Caco-2 (cell line): ENCODE results near the gene CXCL10. TPM values are rescaled to one million over a fixed set of nuclear protein-coding genes. Genes with fewer than 3 reads are reported as not detected.

ENCODE experiments used
- BruUV-seq: library from RNA; stranded (reverse); fragments of 400-500 nt; replicated peaks from 2 replicates; lab custom pipeline; 2021; lab: Mats Ljungman, UMichigan
- CTCF ChIA-PET: fragments of 300-600 bp; sonication (Branson Sonifier 250); formaldehyde crosslinking; loops from one replicate; lab custom pipeline; 2022; ENCODE audit warnings: antibody characterized with exemption; lab: Charles Lee
- POLR2A ChIA-PET: fragments of 300-600 bp; sonication (Branson Sonifier 250); formaldehyde crosslinking; loops from one replicate; lab custom pipeline; 2022; ENCODE audit warnings: antibody characterized with exemption; lab: Charles Lee
- DNase-seq, 2 experiments: peaks; one replicate each; pipeline versions ENCODE4 v3.0.0 to v3.0.0-alpha.2; 2020 to 2022
- H3K27me3 ChIP-seq: replicated peaks from 2 replicates; pipeline ENCODE4 v1.6.0; 2011; ENCODE audit warnings: low read length; ENCODE audit not compliant: control insufficient read depth, insufficient read depth
- H3K36me3 ChIP-seq: 2 replicates; pipeline ENCODE4 v1.5.1; 2011; ENCODE audit warnings: low read length; ENCODE audit not compliant: control insufficient read depth, insufficient read depth
- H3K4me1 ChIP-seq: fragments of 250-450 bp; sonication (Bioruptor Pico); 2 replicates; pipeline ENCODE4 v1.5.1; 2020; ENCODE audit warnings: mild to moderate bottlenecking
- H3K4me3 ChIP-seq: 2 replicates; pipeline ENCODE4 v1.5.1; 2011; ENCODE audit warnings: low read depth, mild to moderate bottlenecking, control low read depth, low read length
- H3K9me3 ChIP-seq: fragments of 250-450 bp; sonication (Bioruptor Pico); 2 replicates; pipeline ENCODE4 v1.5.1; 2020; ENCODE audit warnings: mild to moderate bottlenecking, moderate library complexity
- H3K27ac Mint-ChIP-seq: one replicate; pipeline ENCODE4 v1.8.0; 2022; ENCODE audit warnings: mixed read lengths; ENCODE audit not compliant: unreplicated experiment
- H3K27me3 Mint-ChIP-seq: one replicate; pipeline ENCODE4 v1.8.0; 2022; ENCODE audit warnings: mixed read lengths; ENCODE audit not compliant: insufficient read depth, unreplicated experiment
- H3K36me3 Mint-ChIP-seq: one replicate; pipeline ENCODE4 v1.8.0; 2022; ENCODE audit warnings: mild to moderate bottlenecking, mixed read lengths; ENCODE audit not compliant: insufficient read depth, unreplicated experiment
- H3K4me1 Mint-ChIP-seq: one replicate; pipeline ENCODE4 v1.8.0; 2022; ENCODE audit warnings: low read depth, mixed read lengths; ENCODE audit not compliant: unreplicated experiment
- H3K4me3 Mint-ChIP-seq: one replicate; pipeline ENCODE4 v1.8.0; 2022; ENCODE audit warnings: mild to moderate bottlenecking, moderate library complexity, mixed read lengths; ENCODE audit not compliant: unreplicated experiment
- H3K9me3 Mint-ChIP-seq: one replicate; pipeline ENCODE4 v1.8.0; 2022; ENCODE audit warnings: mixed read lengths; ENCODE audit not compliant: unreplicated experiment
- CTCF ChIP-seq, 2 experiments: fragments of 200-600 bp in 1 of 2; IDR thresholded peaks; 1 replicate in 1 of 2; 2 replicates in 1 of 2; pipeline versions ENCODE4 v1.5.1 to v1.8.0; 2011 to 2022; ENCODE audit warnings: antibody characterized with exemption in 1 of 2, control low read depth in 1 of 2, inconsistent platforms in 1 of 2, low read depth in 1 of 2, low read length in 1 of 2, mild to moderate bottlenecking in 1 of 2, moderate library complexity in 1 of 2; ENCODE audit not compliant: insufficient read depth in 1 of 2, severe bottlenecking in 1 of 2, unreplicated experiment in 1 of 2
- intact Hi-C: fragments of 100-400 bp; cut with micrococcal nuclease; formaldehyde crosslinking; loops from one replicate; pipeline ENCODE4 v1.10.0; 2022; ENCODE audit not compliant: unreplicated experiment
- total RNA-seq: library from RNA; stranded (reverse); gene quantifications from 2 replicates; pipeline ENCODE4 v1.2.3, GENCODE V29; 2022

Gene CXCL10
- total RNA-seq, 1 experiment from 2014 or later = not detected

GRCh38 chr4:76066546-76066945, 43.2 kb upstream of the CXCL10 start:
- Mint-ChIP-seq H3K4me3 (no peak overlapping the region), H3K36me3 (no peaks in the 10 kb centered on the region), H3K27ac (no peak overlapping the region), H3K4me1 (no peaks in the 10 kb centered on the region), H3K27me3 (no peaks in the 10 kb centered on the region), H3K9me3 (no peaks in the 10 kb centered on the region)
- BruUV-seq = no TSS peak
- Histone ChIP-seq H3K4me3 (no peak overlapping the region), H3K9me3 (no peaks in the 10 kb centered on the region), H3K4me1 (peaks cover 4% of the 10 kb centered on the region; the same call in 1 of the 2 replicates), H3K27me3 (no peaks in the 10 kb centered on the region), H3K36me3 (no peaks in the 10 kb centered on the region)
- POLR2A ChIA-PET = no interaction called here
- DNase-seq = no peak
- CTCF ChIA-PET = interaction anchor here (1.5 kb wide), 1 partner anchor 71 kb away, joined by 5 read pairs; no protein-coding TSS in a partner anchor
- TF ChIP-seq CTCF (IDR thresholded peaks at IDR 0.05; ENCODE audit: insufficient read depth in 1 of 2, low read depth in 1 of 2, low read length in 1 of 2, severe bottlenecking in 1 of 2, unreplicated experiment in 1 of 2) = no peak
- intact Hi-C loops = loop anchor here (5.0 kb wide), 1 partner anchor 169 kb away; no protein-coding TSS in a partner anchor

GRCh38 chr4:76061982-76062381, 38.7 kb upstream of the CXCL10 start:
- Histone ChIP-seq H3K27me3 (no peaks in the 10 kb centered on the region), H3K9me3 (no peaks in the 10 kb centered on the region), H3K4me1 (peaks cover 27% of the 10 kb centered on the region), H3K4me3 (no peak overlapping the region), H3K36me3 (no peaks in the 10 kb centered on the region)
- Mint-ChIP-seq H3K27me3 (no peaks in the 10 kb centered on the region), H3K36me3 (no peaks in the 10 kb centered on the region), H3K4me3 (no peak overlapping the region), H3K4me1 (peaks cover 16% of the 10 kb centered on the region), H3K9me3 (no peaks in the 10 kb centered on the region), H3K27ac (no peak overlapping the region)
- TF ChIP-seq CTCF (IDR thresholded peaks at IDR 0.05; ENCODE audit: insufficient read depth in 1 of 2, low read depth in 1 of 2, low read length in 1 of 2, severe bottlenecking in 1 of 2, unreplicated experiment in 1 of 2) = no peak
- no TSS peak for BruUV-seq
- DNase-seq = no peak
- ChIA-PET POLR2A (no interaction called here), CTCF (interaction anchor here (0.7 to 1.2 kb wide), 2 partner anchors 26 to 66 kb away, joined by 4 to 5 read pairs; no protein-coding TSS in a partner anchor)
- intact Hi-C loops = no loop called here

- H3K27ac Mint-ChIP-seq = no peak overlapping the region
- H3K27me3 Mint-ChIP-seq = no peaks in the 10 kb centered on the region
- Histone ChIP-seq H3K9me3 (no peaks in the 10 kb centered on the region), H3K36me3 (no peaks in the 10 kb centered on the region), H3K27me3 (no peaks in the 10 kb centered on the region), H3K4me1 (peaks cover 27% of the 10 kb centered on the region), H3K4me3 (no peak overlapping the region)
- DNase-seq = no peak
- BruUV-seq = no TSS peak
- no peaks in the 10 kb centered on the region for H3K36me3 Mint-ChIP-seq
- peaks cover 16% of the 10 kb centered on the region for H3K4me1 Mint-ChIP-seq
- no peaks in the 10 kb centered on the region for H3K9me3 Mint-ChIP-seq
- ChIA-PET CTCF (interaction anchor here (1.2 kb wide), 1 partner anchor 65 kb away, joined by 5 read pairs; no protein-coding TSS in a partner anchor), POLR2A (no interaction called here)
- intact Hi-C loops = no loop called here
- no peak for TF ChIP-seq CTCF (IDR thresholded peaks at IDR 0.05; ENCODE audit: insufficient read depth in 1 of 2, low read depth in 1 of 2, low read length in 1 of 2, severe bottlenecking in 1 of 2, unreplicated experiment in 1 of 2)
- H3K4me3 Mint-ChIP-seq = no peak overlapping the region
Observed at GRCh38 chr4:76061421-76061820, 38.1 kb upstream of the CXCL10 start.
